Activated T-helper 1 cell treated with Interleukin-2 at 50 U/mL for 16 hours (primary cell): ENCODE measurements around the gene NUP37.

Experiments used
- DNase-seq: peaks from one replicate; pipeline ENCODE4 v3.0.0-alpha.2; 2020; ENCODE audit warnings: low read depth

NUP37 gene

GRCh38 chr12:102026728-102027127, 93.2 kb downstream of the NUP37 start:
- no peak for DNase-seq

GRCh38 chr12:102024765-102025164, 95.1 kb downstream of the NUP37 start:
- DNase-seq = no peak

- no peak for DNase-seq
Observed at GRCh38 chr12:102023343-102023930, 96.5 kb downstream of the NUP37 start.
